Loucy (cell line): ENCODE results near the gene SH3RF1.

ENCODE experiments used
- H2AFZ ChIP-seq: fragments of 200-600 bp; sonication (generic); 2 replicates; pipeline ENCODE4 v1.6.0; 2016; ENCODE audit warnings: antibody characterized with exemption, mild to moderate bottlenecking, low read length, moderate library complexity
- H3F3A ChIP-seq: fragments of 200-600 bp; 2 replicates; pipeline ENCODE4 v1.6.0; 2016; ENCODE audit warnings: antibody characterized with exemption, low read depth, mild to moderate bottlenecking
- H3K27me3 ChIP-seq: fragments of 200-600 bp; sonication (generic); 2 replicates; pipeline ENCODE4 v1.6.1; 2014; ENCODE audit warnings: low read length, mild to moderate bottlenecking; ENCODE audit not compliant: insufficient read depth, poor library complexity, severe bottlenecking
- H3K36me3 ChIP-seq: fragments of 200-600 bp; sonication (generic); 2 replicates; pipeline ENCODE4 v1.6.1; 2016; ENCODE audit warnings: low read length; ENCODE audit not compliant: insufficient read depth
- H3K4me1 ChIP-seq: fragments of 200-600 bp; sonication (generic); 2 replicates; pipeline ENCODE4 v1.5.1; 2014; ENCODE audit warnings: low read length, mild to moderate bottlenecking; ENCODE audit not compliant: insufficient read depth, poor library complexity, severe bottlenecking
- H3K4me2 ChIP-seq: fragments of 200-600 bp; sonication (generic); 2 replicates; pipeline ENCODE4 v1.6.0; 2014; ENCODE audit warnings: antibody characterized with exemption, low read length, low read depth, mild to moderate bottlenecking; ENCODE audit not compliant: poor library complexity, severe bottlenecking
- H3K4me3 ChIP-seq: fragments of 200-600 bp; sonication (generic); 2 replicates; pipeline ENCODE4 v1.5.1; 2014; ENCODE audit warnings: low read length, mild to moderate bottlenecking, mixed read lengths; ENCODE audit not compliant: poor library complexity, severe bottlenecking
- H3K79me2 ChIP-seq: fragments of 200-600 bp; sonication (generic); 2 replicates; pipeline ENCODE4 v1.6.1; 2014; ENCODE audit warnings: low read length; ENCODE audit not compliant: insufficient read depth
- H3K9ac ChIP-seq: fragments of 200-600 bp; sonication (generic); 2 replicates; pipeline ENCODE4 v1.6.0; 2014; ENCODE audit warnings: mild to moderate bottlenecking, low read depth, low read length, moderate library complexity; ENCODE audit not compliant: poor library complexity, severe bottlenecking
- H3K9me2 ChIP-seq: fragments of 200-600 bp; sonication (generic); replicated peaks from 2 replicates; pipeline ENCODE4 v1.6.1; 2016; ENCODE audit warnings: low read depth, low read length, mixed read lengths
- H3K9me3 ChIP-seq: fragments of 200-600 bp; sonication (generic); 2 replicates; pipeline ENCODE4 v1.6.1; 2014; ENCODE audit warnings: mild to moderate bottlenecking, antibody characterized with exemption, low read length, low read depth; ENCODE audit not compliant: insufficient read depth
- H4K20me1 ChIP-seq: fragments of 200-600 bp; sonication (generic); 2 replicates; pipeline ENCODE4 v1.6.0; 2014; ENCODE audit warnings: antibody characterized with exemption, low read length, mild to moderate bottlenecking; ENCODE audit not compliant: insufficient read depth, poor library complexity, severe bottlenecking
- EZH2phosphoT487 ChIP-seq: fragments of 200-600 bp; IDR thresholded peaks from 2 replicates; pipeline ENCODE4 v1.6.1; 2018; ENCODE audit warnings: antibody characterized with exemption, mild to moderate bottlenecking, moderate library complexity, borderline replicate concordance
- TF ChIP-seq, protein P1 (sequence below): fragments of 200-600 bp; sonication (generic); conservative IDR thresholded peaks from 2 replicates; pipeline ENCODE4 v1.5.1; 2014; ENCODE audit warnings: mild to moderate bottlenecking, antibody characterized with exemption, low read length

Gene SH3RF1

DNA sequence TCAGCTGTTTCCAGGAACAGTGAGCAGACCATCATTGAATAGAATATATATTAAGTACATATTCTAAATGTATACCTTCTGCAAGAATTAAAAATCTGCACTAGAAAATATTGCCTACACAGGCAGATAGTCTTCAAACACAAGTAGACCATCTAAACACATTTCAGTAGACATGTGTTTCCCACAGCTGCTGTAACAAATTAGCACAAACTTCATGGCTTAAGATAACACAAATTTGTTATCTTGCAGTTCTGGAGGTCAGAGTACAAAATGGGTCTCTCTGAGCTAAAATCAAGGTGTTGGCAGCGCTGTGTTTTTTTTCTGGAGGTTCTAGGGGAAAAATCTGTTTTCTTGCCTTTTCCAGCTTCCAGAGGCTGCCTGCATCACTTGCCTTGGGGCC lies 42.7 kb downstream of the SH3RF1 start:
- no peak for TF ChIP-seq EZH2phosphoT487
- TF ChIP-seq, protein P1, sequence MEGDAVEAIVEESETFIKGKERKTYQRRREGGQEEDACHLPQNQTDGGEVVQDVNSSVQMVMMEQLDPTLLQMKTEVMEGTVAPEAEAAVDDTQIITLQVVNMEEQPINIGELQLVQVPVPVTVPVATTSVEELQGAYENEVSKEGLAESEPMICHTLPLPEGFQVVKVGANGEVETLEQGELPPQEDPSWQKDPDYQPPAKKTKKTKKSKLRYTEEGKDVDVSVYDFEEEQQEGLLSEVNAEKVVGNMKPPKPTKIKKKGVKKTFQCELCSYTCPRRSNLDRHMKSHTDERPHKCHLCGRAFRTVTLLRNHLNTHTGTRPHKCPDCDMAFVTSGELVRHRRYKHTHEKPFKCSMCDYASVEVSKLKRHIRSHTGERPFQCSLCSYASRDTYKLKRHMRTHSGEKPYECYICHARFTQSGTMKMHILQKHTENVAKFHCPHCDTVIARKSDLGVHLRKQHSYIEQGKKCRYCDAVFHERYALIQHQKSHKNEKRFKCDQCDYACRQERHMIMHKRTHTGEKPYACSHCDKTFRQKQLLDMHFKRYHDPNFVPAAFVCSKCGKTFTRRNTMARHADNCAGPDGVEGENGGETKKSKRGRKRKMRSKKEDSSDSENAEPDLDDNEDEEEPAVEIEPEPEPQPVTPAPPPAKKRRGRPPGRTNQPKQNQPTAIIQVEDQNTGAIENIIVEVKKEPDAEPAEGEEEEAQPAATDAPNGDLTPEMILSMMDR: no peak
- H3K4me3 ChIP-seq: no peak overlapping the region
- H3K9me2 ChIP-seq: no peaks in the 10 kb centered on the region
- H3K9me3 ChIP-seq: no peaks in the 10 kb centered on the region
- H3K27me3 ChIP-seq: no peaks in the 10 kb centered on the region
- H3K4me2 ChIP-seq: no peak overlapping the region
- H3K9ac ChIP-seq: no peak overlapping the region
- peaks cover 19% of the 10 kb centered on the region for H3K4me1 ChIP-seq
- no peak overlapping the region for H2AFZ ChIP-seq
- H3K79me2 ChIP-seq: no peaks in the 10 kb centered on the region
- H3K36me3 ChIP-seq: no peaks in the 10 kb centered on the region
- H3F3A ChIP-seq: no peaks in the 10 kb centered on the region
- no peaks in the 10 kb centered on the region for H4K20me1 ChIP-seq

DNA sequence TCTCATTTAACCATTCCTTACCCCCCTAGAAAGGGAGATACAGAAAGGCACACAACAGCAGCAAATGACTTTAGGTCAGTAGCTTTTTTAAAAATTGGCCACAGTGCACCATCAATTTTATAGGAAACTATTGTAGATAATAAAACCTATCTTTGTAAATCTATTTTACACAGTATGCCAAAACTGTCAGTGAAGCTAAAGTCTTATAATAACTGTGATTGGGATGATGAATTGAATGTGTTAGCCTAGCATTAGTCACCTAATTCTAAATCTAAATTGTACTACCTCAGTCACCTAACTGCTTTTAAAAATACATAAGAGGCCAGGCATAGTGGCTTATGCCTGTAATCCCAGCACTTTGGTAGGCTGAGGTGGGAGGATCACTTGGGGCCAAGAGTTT lies 44.2 kb downstream of the SH3RF1 start:
- Histone ChIP-seq H2AFZ (no peak overlapping the region), H3K27me3 (no peaks in the 10 kb centered on the region), H3K4me1 (peaks cover 26% of the 10 kb centered on the region), H3K9me3 (no peaks in the 10 kb centered on the region), H3K4me3 (no peak overlapping the region), H3K4me2 (no peak overlapping the region), H3K36me3 (no peaks in the 10 kb centered on the region), H3K9ac (no peak overlapping the region), H4K20me1 (no peaks in the 10 kb centered on the region), H3K9me2 (no peaks in the 10 kb centered on the region), H3K79me2 (no peaks in the 10 kb centered on the region), H3F3A (no peaks in the 10 kb centered on the region)
- TF ChIP-seq, protein P1: no peak
- TF ChIP-seq EZH2phosphoT487: no peak

DNA sequence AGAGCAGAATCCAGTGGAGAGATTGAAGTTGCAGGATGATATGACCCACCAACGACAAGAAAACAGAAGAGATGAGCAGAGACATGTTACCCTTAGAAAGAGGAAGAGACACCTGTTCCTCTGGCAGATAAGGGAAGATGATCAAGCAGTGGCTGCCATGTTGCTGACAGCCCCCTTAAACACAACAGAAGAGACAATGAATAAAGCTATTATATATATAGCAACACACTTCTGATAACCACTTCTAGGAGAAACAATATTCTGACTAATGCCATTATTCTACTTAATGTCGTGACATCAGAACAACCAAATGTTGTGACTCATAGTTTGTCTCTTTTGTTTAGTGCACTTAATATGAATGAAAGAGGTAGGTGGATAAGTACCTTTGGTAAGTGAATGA lies 44.9 kb downstream of the SH3RF1 start:
- Histone ChIP-seq H3K4me1 (peaks cover 26% of the 10 kb centered on the region), H3K4me3 (no peak overlapping the region), H3K36me3 (no peaks in the 10 kb centered on the region), H3K9me2 (no peaks in the 10 kb centered on the region), H3F3A (no peaks in the 10 kb centered on the region), H3K9ac (no peak overlapping the region), H3K79me2 (no peaks in the 10 kb centered on the region), H2AFZ (no peak overlapping the region), H3K9me3 (no peaks in the 10 kb centered on the region), H3K4me2 (no peak overlapping the region), H4K20me1 (no peaks in the 10 kb centered on the region), H3K27me3 (no peaks in the 10 kb centered on the region)
- TF ChIP-seq, protein P1: no peak
